HG03565 (cell line): ENCODE results near the gene SLC12A3.

Experiments used
- ATAC-seq: cut with Tn5 transposase; IDR thresholded peaks from one replicate; pipeline ENCODE4 v1.9.1; 2021; ENCODE audit warnings: mild to moderate bottlenecking, moderate library complexity; ENCODE audit not compliant: unreplicated experiment

SLC12A3 gene

DNA sequence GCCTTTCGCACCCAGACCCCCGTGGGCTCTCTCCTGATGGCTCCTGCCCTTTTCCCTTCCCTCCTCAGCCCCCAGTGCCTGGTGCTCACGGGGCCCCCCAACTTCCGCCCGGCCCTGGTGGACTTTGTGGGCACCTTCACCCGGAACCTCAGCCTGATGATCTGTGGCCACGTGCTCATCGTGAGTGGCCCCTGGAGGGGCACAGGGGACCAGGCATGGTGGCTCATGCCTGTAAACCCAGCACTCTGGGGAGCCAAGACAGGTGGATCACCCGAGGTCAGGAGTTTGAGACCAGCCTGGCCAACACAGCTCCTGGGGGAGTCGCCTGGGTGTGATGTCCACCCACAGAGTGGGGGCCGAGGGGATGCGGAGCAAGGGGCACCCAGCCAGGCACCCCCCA lies 21.3 kb downstream of the SLC12A3 start:
- no peak for ATAC-seq

DNA sequence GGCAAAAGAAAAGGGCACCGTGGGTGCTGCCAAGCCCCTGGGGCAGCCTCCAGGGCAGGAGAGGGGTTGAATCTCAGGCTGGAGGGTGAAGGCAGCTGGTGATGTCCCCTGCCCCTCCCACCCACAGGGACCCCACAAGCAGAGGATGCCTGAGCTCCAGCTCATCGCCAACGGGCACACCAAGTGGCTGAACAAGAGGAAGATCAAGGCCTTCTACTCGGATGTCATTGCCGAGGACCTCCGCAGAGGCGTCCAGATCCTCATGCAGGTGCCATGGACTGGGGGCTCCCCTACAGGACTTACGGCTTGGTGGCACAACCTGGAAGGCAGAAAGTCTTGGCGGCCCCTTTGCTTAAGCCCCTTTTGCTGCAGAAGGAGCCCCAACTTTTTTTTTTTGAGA lies 21.8 kb downstream of the SLC12A3 start:
- ATAC-seq = no peak

DNA sequence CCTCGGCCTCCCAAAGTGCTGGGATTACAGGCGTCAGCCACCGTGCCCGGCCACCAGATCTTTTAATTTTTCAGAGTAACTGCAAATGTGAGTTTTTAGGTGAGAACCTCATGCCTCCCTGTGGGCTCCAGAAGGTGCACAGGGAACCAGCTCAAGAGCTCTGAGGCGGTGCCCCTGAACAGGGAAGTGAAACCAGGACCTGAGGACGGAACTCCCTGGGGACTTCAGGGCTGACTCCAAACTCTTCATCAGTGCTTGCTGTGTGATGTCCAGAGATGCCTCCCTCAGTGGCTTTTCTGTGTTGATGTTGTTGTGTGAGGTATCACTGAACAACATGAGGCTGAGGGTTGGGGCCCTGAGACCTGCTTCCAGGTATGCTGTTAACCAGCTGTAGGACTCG lies 23.8 kb downstream of the SLC12A3 start:
- ATAC-seq = peak; percentile 63

DNA sequence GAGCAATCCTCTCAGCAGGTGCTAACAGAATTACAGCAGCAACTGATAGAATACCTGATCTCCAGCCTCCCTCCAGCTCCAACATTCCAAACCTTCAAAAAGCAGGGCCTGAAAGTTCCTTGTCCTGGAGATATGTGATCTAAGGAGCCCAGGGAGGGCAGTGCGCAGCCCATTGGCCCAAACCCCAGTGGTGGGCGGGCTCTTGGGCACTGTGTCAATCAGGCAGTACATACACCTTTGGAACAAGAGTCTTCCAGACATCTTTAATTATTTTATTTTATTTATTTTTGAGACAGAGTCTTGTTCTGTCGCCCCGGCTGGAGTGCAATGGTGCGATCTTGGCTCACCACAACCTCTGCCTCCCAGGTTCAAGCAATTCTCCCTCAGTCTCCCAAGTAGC lies 24.2 kb downstream of the SLC12A3 start:
- ATAC-seq = peak; percentile 6

DNA sequence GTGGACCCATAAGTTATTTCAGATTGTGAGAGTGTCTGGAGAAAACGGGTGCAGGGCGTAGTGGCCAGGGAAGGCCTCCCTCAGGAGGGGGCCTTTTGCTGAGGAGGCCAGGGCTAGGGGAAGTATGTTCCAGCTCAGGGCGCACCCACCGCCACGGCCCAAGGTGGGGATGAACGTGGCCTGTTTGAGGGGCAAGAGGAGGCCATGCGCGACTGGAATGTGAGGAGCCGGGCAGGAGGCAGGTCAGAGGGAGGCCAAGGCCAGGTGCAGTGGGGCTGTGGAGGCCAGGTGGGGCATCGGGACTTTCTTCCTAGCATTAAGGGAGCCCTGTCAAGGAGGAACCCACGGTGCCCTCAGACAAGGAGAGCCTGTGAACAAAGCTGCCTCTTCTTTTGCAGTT lies 26.7 kb downstream of the SLC12A3 start:
- ATAC-seq = no peak

DNA sequence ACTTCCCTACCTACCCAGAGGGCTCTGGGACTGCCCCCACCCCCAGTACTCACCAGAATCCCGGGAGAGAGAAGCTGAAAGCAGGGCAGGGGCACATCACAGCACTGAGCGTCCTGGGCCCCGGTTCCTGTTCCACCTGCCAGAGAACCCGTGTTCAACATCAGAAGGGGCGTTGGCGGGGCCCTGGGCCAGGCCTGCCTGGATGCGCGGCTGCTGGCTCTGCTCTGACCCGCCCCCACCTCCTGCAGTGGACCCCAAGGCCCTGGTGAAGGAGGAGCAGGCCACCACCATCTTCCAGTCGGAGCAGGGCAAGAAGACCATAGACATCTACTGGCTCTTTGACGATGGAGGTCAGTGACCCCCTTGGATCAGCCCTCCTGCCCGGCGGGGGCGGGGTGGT lies 27.7 kb downstream of the SLC12A3 start:
- no peak for ATAC-seq

DNA sequence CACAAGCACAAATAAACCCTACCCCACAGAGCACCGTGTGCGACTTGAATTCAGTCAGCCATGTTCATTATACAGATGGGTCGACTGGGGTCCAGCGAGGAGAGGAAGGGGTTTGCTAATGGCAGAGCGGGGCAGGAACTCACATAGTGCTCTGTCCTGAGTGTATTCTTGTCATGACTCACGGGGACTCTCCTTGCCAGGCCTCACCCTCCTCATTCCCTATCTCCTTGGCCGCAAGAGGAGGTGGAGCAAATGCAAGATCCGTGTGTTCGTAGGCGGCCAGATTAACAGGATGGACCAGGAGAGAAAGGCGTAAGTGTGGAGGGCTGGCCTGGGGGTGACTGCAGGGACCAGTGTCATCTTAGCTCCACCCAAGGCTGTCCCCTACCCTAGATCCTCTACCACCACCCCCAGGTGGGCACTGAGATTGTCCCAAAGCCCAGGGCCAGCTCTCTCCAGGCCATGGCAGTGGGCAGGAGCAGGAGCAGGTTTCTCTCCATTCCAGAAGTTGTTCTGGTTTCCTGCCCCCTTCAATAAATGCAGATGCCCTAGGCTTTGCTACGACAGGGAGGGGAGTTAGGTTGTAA lies 29.4 kb downstream of the SLC12A3 start:
- ATAC-seq = no peak

DNA sequence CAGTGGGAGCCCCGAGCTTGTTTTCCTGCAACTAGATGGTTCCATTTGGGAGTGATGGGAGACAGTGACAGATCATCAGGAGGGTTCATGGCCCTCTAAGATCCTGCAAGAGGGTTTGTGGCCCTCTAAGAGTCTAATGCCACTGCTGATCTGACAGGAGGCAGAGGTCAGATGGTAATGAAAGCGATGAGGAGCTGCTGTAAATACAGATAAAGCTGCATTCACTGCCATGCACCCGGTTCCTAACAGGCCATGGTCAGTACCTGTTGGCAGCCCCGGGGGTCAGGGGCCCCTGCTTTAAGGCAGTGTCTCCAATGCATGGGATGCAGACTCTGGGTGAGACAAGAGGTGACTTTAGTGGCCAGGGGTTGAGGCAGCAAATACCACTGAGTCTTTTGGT lies 30.8 kb downstream of the SLC12A3 start:
- no peak for ATAC-seq

DNA sequence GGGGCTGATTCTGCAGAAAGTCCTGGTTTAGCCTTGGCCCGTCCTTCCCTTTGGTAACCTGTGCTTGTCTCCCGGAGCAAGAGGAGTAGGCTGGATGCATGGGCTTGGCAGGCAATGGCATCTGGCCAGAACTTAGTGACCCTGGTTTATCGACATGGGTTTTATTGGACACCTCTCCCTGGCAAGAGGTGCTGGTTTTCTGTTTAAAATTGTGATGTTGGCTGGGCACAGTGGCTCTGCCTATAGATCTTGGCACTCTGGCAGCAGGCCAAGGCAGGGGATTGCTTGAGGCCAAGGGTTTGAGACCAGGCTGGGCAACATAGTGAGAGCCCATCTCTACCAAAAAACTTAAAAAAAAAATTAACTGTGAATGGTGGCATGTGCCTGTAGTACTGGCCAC lies 31.2 kb downstream of the SLC12A3 start:
- ATAC-seq = no peak

DNA sequence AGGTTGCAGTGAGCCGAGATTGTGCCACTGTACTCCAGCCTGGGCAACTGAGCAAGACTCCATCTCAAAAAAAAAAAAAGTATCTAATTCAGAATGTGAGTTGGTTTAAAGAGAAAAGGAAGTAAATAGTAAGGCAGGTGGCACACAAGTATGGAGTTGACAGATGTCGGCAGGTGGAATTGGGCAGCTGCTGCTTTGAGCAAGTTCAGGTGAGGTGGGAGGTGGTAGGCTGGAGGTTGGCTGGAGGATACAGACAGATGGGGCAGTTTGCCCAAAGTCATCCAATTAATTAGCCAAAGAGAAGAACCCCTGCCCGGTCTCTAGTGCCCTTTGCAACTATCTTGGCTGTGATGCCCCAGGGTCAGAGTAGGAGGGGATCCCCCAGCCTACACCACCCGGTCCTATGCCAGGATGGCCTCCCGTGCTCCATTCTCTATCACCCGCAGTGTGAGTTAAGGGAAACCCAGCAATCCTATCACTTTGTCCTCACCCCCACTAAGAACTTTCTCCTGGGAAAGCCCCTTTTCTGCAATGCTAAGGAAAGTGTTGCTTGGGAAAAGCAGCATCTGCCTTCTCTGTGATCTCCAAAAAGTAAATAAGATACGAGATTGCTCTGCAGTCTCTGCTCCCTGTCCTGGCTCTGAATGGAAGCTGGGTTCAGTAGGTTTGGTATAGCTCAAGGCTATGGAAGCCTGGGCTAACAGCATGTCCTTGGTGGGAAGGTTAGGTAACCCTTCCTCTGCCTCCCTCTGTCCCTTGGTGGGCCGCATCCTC lies 32.2 kb downstream of the SLC12A3 start:
- no peak for ATAC-seq

DNA sequence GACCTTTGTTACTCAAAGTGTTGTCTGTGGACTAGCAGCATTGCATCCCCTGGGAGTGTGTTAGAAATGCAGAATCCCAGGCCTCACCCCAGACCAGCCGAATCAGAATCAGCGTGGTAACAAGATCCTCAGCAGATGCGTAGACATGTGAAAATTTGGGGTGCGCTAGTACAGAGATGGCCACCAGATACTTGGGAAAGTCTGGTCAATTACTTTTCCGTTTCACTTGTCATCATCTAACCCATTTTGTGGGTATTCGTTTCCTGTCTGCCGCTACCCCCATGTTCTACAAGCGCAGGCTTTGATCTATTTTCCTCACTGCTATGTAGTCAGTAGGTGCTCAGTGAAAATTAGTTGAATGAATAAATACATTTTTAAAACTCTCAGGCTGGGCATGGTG lies 33.8 kb downstream of the SLC12A3 start:
- ATAC-seq = peak; percentile 64

DNA sequence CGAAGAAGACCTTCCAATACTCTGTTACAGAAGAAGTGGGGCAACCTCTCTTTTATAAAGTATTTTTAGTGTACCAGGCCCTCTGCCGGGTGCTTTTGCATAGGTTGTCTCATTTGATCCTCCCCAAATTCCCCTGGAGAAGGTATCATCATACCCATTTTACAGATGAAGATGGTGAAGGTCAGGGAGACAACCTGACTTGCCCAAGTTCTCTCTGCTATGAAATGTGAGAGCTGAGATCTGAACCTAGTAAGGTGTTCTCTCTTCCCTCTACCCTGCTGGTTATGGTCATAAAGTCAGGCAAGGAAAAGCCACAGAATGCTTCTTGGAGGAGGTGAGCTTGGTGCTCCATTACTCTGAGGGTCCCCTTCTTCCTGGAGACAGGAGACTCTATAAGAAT lies 38.9 kb downstream of the SLC12A3 start:
- no peak for ATAC-seq

DNA sequence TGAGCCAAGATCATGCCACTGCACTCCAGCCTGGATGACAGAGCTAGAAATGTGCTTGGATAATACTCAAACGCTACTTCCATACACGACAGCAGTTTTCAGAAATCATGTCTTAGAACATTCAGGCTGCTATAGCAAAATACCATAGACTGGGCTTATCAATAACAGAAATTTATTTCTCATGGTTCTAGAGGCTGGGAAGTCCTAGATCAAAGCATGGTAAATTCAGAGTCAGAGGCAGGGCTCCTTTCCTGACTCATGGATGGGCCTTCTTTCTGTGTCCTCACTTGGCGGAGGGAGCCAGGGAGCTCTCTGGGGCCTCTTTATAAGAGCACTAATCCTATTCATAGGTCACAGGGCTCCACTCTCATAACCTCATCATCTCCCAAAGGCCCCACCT lies 42.4 kb downstream of the SLC12A3 start:
- ATAC-seq = no peak

DNA sequence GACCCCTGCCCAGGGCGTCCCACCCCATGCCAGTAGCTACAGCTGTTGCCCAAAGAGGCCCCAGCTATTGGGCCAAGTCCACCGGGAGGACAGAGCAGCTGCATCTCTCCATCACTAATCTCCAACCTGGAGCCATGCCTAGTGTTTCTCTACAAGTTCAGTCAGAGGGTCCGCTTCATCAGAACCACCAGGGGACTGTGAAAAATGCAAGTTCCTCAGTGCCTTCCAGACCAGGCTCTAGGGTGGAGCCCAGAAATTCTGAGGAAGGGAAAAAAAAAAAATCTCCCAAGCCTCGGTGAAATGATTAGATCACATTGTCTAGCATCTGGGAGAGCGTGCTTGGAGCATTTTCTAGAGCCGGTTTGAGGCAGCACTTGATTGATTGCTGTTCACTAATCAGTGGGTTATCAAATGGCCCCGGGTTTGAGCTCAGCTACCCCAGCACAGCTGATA lies 44.5 kb downstream of the SLC12A3 start:
- ATAC-seq = no peak

DNA sequence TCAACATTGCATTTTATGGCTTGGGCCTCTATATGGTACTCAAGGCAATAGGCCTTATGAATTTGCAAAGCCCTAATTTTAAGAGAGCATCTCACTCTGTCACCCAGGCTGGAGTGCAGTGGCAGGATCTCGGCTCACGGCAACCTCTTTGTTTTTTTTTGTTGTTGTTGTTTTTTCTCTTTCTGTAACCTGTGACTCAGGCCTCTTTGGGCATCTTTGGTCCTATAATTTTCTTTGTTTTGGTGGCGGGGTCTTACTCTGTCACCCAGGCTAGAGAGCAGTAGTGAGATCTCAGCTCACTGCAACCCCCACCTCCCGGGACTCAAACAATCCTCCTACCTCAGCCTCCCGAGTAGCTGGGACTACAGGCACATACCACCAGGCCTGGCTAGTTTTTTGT lies 45.1 kb downstream of the SLC12A3 start:
- ATAC-seq = no peak

DNA sequence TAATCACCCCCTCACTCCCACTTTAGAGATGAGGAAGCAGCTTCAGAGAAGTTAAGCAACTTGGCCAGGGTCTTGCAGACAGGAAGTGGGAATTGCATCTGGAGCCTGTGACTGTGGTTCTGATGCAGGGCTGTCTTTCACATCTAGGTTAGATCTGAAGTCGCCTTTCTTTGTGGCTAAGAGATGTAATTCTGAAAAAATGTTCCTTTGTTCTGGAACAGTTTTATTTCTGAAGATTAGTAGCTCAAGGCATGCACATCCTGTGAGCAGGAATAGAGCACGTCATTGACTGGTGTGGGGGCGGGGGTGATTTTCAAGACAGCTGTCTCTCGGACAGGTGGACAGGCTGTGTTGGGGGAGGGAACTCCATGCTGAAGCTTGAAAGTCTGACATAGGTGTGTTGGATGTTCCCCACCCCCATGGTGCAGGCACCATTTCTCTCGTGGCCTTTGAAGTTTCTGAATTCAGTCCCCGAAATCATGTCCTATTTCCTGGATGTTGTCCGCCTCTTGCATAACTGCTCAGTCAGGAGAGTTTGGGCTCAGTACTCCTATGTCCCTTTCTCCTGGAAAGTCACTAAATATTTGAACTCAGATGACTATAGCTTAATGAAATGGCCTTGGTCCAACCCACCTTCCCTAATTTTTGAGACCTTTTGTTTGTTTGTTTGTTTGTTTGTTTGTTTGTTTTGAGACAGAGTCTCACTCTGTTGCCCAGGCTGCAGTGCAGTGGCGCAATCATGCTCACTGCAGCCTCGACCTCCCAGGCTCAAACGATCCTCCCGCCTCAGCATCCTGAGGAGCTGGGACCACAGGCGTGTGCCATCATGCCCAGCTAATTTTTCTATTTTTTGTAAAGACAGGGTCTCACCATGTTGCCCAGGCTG lies 45.9 kb downstream of the SLC12A3 start:
- ATAC-seq = no peak

DNA sequence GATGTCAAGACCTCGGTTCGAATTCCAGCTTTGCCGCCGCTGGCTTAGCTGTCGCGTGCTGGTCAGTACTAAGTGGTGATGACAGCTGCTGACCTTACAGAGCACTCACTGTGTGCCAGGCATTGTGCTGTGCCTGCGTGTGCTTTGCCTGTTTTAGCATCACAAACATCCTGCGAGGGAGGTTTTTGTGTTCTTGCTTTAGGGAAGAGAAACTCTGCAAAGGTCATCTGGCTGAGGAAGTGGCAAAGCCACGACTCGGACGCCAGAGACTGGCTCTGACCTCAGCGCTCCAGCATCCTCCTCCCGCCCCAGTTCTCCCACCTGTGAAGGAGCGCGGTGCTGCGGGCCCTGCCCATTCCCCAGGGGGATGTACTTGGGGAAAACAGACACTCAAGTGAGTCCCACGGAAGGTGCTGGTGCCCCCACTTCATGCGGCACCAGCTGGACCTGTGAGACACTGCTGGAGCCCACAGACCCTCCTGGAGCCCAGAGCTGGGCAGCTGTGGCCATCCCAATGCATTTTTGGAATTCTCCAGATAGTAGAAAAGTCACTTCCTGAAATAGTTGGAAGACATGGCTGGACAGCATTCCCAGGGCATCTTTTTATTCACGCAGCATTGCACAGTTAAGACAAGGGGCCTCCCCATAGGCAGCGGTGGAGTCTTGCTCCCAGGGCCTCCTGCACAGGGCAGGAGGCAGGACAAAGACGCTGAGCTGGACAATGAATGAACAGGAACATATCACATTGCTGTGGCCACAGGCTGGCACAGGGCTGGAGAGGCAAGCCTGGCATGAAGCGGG lies 47.0 kb downstream of the SLC12A3 start:
- peak; percentile 47 for ATAC-seq

DNA sequence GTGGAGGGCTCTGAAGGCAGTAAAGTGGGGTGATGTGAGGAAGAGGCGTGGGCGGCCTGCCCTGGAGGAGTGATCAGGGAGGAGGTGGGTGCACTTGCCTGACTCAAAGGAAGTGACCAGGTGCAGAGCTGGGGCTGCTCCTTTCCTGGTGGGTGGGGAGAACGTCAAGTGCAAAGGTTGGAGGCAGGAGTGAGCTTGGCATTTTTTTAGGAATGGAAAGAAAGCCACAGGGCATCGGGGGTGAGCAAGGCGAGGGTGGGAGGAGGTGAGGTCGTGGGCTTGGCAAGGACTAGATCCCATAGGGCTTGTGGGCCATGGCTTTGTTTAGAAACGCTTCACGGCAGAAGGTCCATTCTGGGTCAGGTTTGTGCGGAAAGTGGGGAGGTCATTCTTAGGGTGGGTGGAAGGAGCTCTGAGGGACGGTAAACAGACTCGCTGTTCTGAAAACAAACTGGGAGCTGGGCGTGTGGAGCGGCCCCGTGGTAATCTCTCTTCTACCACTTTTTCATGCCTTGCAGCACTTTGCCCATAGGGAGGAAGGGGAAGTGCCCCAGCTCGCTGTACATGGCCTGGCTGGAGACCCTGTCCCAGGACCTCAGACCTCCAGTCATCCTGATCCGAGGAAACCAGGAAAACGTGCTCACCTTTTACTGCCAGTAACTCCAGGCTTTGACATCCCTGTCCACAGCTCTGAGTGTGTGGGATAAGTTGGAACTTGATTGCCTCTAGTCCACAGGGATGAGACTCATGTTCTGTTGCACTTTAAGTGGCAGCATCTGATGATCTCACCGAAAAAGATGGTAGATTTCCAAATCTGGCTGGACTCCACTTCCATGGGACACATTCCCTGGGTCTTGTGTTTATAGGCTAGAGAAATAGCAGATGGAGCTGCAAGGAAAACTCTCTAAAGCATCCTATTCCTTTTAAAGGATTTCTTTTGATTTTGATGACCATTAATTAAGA lies 48.0 kb downstream of the SLC12A3 start:
- no peak for ATAC-seq

DNA sequence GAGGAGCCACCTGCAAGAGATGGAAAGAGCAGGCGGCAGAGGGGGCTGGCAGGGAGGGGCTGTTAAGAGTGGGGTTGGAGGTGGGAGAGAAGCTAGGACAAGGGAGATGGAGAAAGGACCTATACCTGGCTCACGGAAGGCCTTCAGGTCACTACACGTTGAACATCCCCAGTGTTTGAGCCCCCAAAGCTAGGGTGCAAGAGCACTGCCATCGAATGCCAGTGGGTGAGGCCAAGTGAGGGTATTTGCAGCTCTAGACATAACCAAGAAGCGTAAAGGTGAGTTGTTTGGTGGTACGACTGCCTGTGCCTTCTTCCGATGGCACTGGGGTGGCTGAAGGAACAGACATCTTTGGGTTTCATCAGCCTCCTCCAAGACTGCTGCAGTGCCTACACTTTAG lies 49.9 kb downstream of the SLC12A3 start:
- ATAC-seq = no peak
